Mucosa of rectum (tissue), 2 donors: Measurements from ENCODE around the gene TRIM31.

Experiments used
- H3K27ac ChIP-seq, 2 donors: one replicate each; pipeline ENCODE4 v1.7.0; 2013; ENCODE audit warnings: inconsistent platforms in 2 of 2, low read depth in 2 of 2, low read length in 2 of 2
- H3K27me3 ChIP-seq, 2 donors: one replicate each; pipeline ENCODE4 v1.7.0; 2013; ENCODE audit warnings: low read length in 2 of 2; ENCODE audit not compliant: control insufficient read depth in 2 of 2, insufficient read depth in 2 of 2
- H3K36me3 ChIP-seq, 2 donors: one replicate each; pipeline ENCODE4 v1.7.0; 2013; ENCODE audit warnings: low read length in 2 of 2; ENCODE audit not compliant: control insufficient read depth in 2 of 2, insufficient read depth in 2 of 2
- H3K4me1 ChIP-seq, 2 donors: one replicate each; pipeline ENCODE4 v1.7.0; 2013; ENCODE audit warnings: low read length in 2 of 2, mild to moderate bottlenecking in 1 of 2; ENCODE audit not compliant: control insufficient read depth in 2 of 2, insufficient read depth in 2 of 2
- H3K4me3 ChIP-seq, 2 donors: one replicate each; pipeline ENCODE4 v1.7.0; 2013; ENCODE audit warnings: low read length in 2 of 2
- H3K9ac ChIP-seq, 2 donors: one replicate each; pipeline ENCODE4 v1.7.0; 2013; ENCODE audit warnings: low read length in 2 of 2, low read depth in 1 of 2, mild to moderate bottlenecking in 1 of 2
- H3K9me3 ChIP-seq, 2 donors: one replicate each; pipeline ENCODE4 v1.7.0; 2013; ENCODE audit warnings: low read length in 2 of 2; ENCODE audit not compliant: control insufficient read depth in 2 of 2
- donor health status: healthy.
- donor health status: Normal muscosa, but diverticular disease.

Gene TRIM31

GRCh38 chr6:30066082-30066481 lies 46.8 kb downstream of the TRIM31 start:
- Histone ChIP-seq H3K27me3 (peaks cover 0 to 5% of the 10 kb centered on the region in 2 donors), H3K9me3 (no peaks in the 10 kb centered on the region), H3K4me1 (peaks cover 22 to 25% of the 10 kb centered on the region in 2 donors), H3K9ac (peak overlapping the region; percentile 87 to 94), H3K36me3 (peaks cover 14 to 15% of the 10 kb centered on the region in 2 donors), H3K27ac (peak overlapping the region; percentile 90 to 97), H3K4me3 (peak overlapping the region; percentile 98 to 99)

GRCh38 chr6:30063315-30063714 lies 49.6 kb downstream of the TRIM31 start:
- H3K4me3 ChIP-seq: no peak overlapping the region
- H3K27ac ChIP-seq: no peak overlapping the region
- peaks cover 32 to 35% of the 10 kb centered on the region in 2 donors for H3K4me1 ChIP-seq
- peaks cover 0 to 4% of the 10 kb centered on the region in 2 donors for H3K36me3 ChIP-seq
- no peak overlapping the region for H3K9ac ChIP-seq
- no peaks in the 10 kb centered on the region for H3K9me3 ChIP-seq
- H3K27me3 ChIP-seq: no peaks in the 10 kb centered on the region

GRCh38 chr6:30062471-30063178 lies 50.3 kb downstream of the TRIM31 start:
- H3K9me3 ChIP-seq: no peaks in the 10 kb centered on the region
- H3K27ac ChIP-seq: peak overlapping the region; percentile 95
- H3K4me3 ChIP-seq: peak overlapping the region; percentile 86 to 99
- peak overlapping the region in 1 of 2 donors; percentile 78 for H3K9ac ChIP-seq
- peaks cover 0 to 4% of the 10 kb centered on the region in 2 donors for H3K36me3 ChIP-seq
- no peaks in the 10 kb centered on the region for H3K27me3 ChIP-seq
- peaks cover 28% of the 10 kb centered on the region in 2 donors for H3K4me1 ChIP-seq

GRCh38 chr6:30061858-30062458 lies 50.9 kb downstream of the TRIM31 start:
- Histone ChIP-seq H3K27me3 (no peaks in the 10 kb centered on the region), H3K27ac (peak overlapping the region; percentile 95), H3K36me3 (peaks cover 4% of the 10 kb centered on the region in 2 donors), H3K4me3 (peak overlapping the region; percentile 86 to 99), H3K4me1 (peaks cover 25 to 26% of the 10 kb centered on the region in 2 donors), H3K9me3 (no peaks in the 10 kb centered on the region), H3K9ac (peak overlapping the region; percentile 78 to 93)

- H3K4me3 ChIP-seq: peak within 1 kb of the TSS; percentile 86 to 99
- no peaks in the 10 kb centered on the region for H3K9me3 ChIP-seq
- no peaks in the 10 kb centered on the region for H3K27me3 ChIP-seq
- H3K4me1 ChIP-seq: peaks cover 22 to 24% of the 10 kb centered on the region in 2 donors
- peak within 1 kb of the TSS; percentile 78 to 93 for H3K9ac ChIP-seq
- H3K36me3 ChIP-seq: peaks cover 4 to 6% of the 10 kb centered on the region in 2 donors
- peak within 1 kb of the TSS; percentile 95 for H3K27ac ChIP-seq
Observed at GRCh38 chr6:30061092-30061857, 51.6 kb downstream of the TRIM31 start, which contains the start of gene POLR1H. Gene POLR1H (plus strand): TSS chr6:30061265. CDS start chr6:30061525, 260 bp downstream.

- no peaks in the 10 kb centered on the region for H3K9me3 ChIP-seq
- H3K27ac ChIP-seq: peak overlapping the region; percentile 95
- H3K36me3 ChIP-seq: peaks cover 6 to 8% of the 10 kb centered on the region in 2 donors
- peak overlapping the region; percentile 78 to 93 for H3K9ac ChIP-seq
- peak overlapping the region; percentile 86 to 99 for H3K4me3 ChIP-seq
- no peaks in the 10 kb centered on the region for H3K27me3 ChIP-seq
- H3K4me1 ChIP-seq: peaks cover 17% of the 10 kb centered on the region in 2 donors
Observed at GRCh38 chr6:30060606-30061091, 52.2 kb downstream of the TRIM31 start.

GRCh38 chr6:30055513-30055912 lies 57.4 kb downstream of the TRIM31 start:
- peaks cover 4 to 6% of the 10 kb centered on the region in 2 donors for H3K36me3 ChIP-seq
- H3K27ac ChIP-seq: no peak overlapping the region
- no peak overlapping the region for H3K9ac ChIP-seq
- no peaks in the 10 kb centered on the region for H3K27me3 ChIP-seq
- H3K4me1 ChIP-seq: peaks cover 7 to 9% of the 10 kb centered on the region in 2 donors
- no peaks in the 10 kb centered on the region for H3K9me3 ChIP-seq
- no peak overlapping the region for H3K4me3 ChIP-seq

- Histone ChIP-seq H3K27me3 (no peaks in the 10 kb centered on the region), H3K9me3 (no peaks in the 10 kb centered on the region), H3K27ac (no peak overlapping the region)
Observed at GRCh38 chr6:30053682-30054081, 59.2 kb downstream of the TRIM31 start.

More at GRCh38 chr6:30053682-30054081, 59.2 kb downstream of the TRIM31 start:
- Histone ChIP-seq H3K4me3 (no peak overlapping the region), H3K4me1 (no peaks in the 10 kb centered on the region), H3K9ac (no peak overlapping the region), H3K36me3 (peaks cover 4 to 6% of the 10 kb centered on the region in 2 donors)
